ENCODE measurements around the gene RANBP17. TPM values are rescaled to one million over a fixed set of nuclear protein-coding genes. Genes with fewer than 3 reads are reported as not detected.

Gene RANBP17
- total RNA-seq, 1 experiment from 2014 or later, result 19.0 TPM

- BruUV-seq (replicated peaks), result no TSS peak
- no peak overlapping the region for H3K4me3 Mint-ChIP-seq (ENCODE audit: unreplicated experiment)
- intact Hi-C loops (cut with micrococcal nuclease), result no loop called here
- no peak overlapping the region for H3K27ac Mint-ChIP-seq (ENCODE audit: low read depth, unreplicated experiment)
- H3K27me3 Mint-ChIP-seq (ENCODE audit: insufficient read depth, unreplicated experiment), result no peaks in the 10 kb centered on the region
- no peaks in the 10 kb centered on the region for H3K9me3 Mint-ChIP-seq (ENCODE audit: unreplicated experiment)
- H3K4me1 Mint-ChIP-seq (ENCODE audit: insufficient read depth, unreplicated experiment), result no peaks in the 10 kb centered on the region
- H3K36me3 Mint-ChIP-seq (ENCODE audit: insufficient read depth, unreplicated experiment), result no peaks in the 10 kb centered on the region
- POLR2A ChIA-PET, result interaction anchor here (0.8 to 1.5 kb wide), 2 partner anchors 10 to 12 kb away, joined by 3 to 8 read pairs; no protein-coding TSS in a partner anchor
- no peak for TF ChIP-seq CTCF (IDR thresholded peaks at IDR 0.05; ENCODE audit: unreplicated experiment)
- no peak for DNase-seq (ENCODE audit: unreplicated experiment)
- CTCF ChIA-PET, result no interaction called here
Observed at GRCh38 chr5:171081319-171081718, 219.5 kb downstream of the RANBP17 start.

DNA sequence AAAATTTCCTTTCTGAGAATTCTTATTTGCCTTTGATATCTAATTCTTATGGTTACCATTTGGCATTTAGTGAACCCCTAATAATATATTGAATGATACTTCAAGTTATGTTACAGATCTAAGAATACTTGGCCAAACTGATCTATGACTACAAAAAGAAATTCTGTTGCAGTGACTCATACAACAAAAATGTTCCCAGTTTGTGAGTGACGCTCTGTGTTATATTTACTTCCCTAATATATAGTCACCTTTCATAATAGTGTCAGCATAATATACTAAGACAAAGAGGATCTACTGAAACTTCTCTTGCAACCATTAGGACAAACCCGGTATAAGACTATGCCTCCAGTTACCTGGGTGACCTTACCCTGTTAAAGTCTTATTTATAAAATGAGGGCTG, 230.4 kb downstream of the RANBP17 start:
- peaks cover 29% of the 10 kb centered on the region for H3K4me1 Mint-ChIP-seq (ENCODE audit: insufficient read depth, unreplicated experiment)
- TF ChIP-seq CTCF (IDR thresholded peaks at IDR 0.05; ENCODE audit: unreplicated experiment), result no peak
- peaks cover 15% of the 10 kb centered on the region for H3K36me3 Mint-ChIP-seq (ENCODE audit: insufficient read depth, unreplicated experiment)
- ChIA-PET CTCF (interaction anchor here (1.3 to 2.0 kb wide), 2 partner anchors 9 to 23 kb away, joined by 3 to 5 read pairs; no protein-coding TSS in a partner anchor), POLR2A (interaction anchor here (0.8 to 1.5 kb wide), 5 partner anchors 9 to 230 kb away, joined by 3 to 5 read pairs (median 3); no protein-coding TSS in a partner anchor)
- intact Hi-C loops (cut with micrococcal nuclease), result no loop called here
- BruUV-seq (replicated peaks), result no TSS peak
- H3K9me3 Mint-ChIP-seq (ENCODE audit: unreplicated experiment), result peaks cover 23% of the 10 kb centered on the region
- peak overlapping the region; percentile 16 for H3K4me3 Mint-ChIP-seq (ENCODE audit: unreplicated experiment)
- H3K27ac Mint-ChIP-seq (ENCODE audit: low read depth, unreplicated experiment), result peak overlapping the region; percentile 88
- DNase-seq (ENCODE audit: unreplicated experiment), result peak; percentile 74
- no peaks in the 10 kb centered on the region for H3K27me3 Mint-ChIP-seq (ENCODE audit: insufficient read depth, unreplicated experiment)

GRCh38 chr5:171093598-171093997, 231.8 kb downstream of the RANBP17 start:
- DNase-seq (ENCODE audit: unreplicated experiment), result peak; percentile 8
- Mint-ChIP-seq H3K27ac (ENCODE audit: low read depth, unreplicated experiment) (peak overlapping the region; percentile 88), H3K4me1 (ENCODE audit: insufficient read depth, unreplicated experiment) (peaks cover 29% of the 10 kb centered on the region), H3K4me3 (ENCODE audit: unreplicated experiment) (no peak overlapping the region), H3K9me3 (ENCODE audit: unreplicated experiment) (peaks cover 19% of the 10 kb centered on the region), H3K36me3 (ENCODE audit: insufficient read depth, unreplicated experiment) (peaks cover 15% of the 10 kb centered on the region), H3K27me3 (ENCODE audit: insufficient read depth, unreplicated experiment) (no peaks in the 10 kb centered on the region)
- no TSS peak for BruUV-seq (replicated peaks)
- ChIA-PET CTCF (interaction anchor here (0.6 to 2.0 kb wide), 6 partner anchors 10 to 712 kb away, joined by 3 to 7 read pairs (median 3); no protein-coding TSS in a partner anchor), POLR2A (interaction anchor here (1.2 kb wide), 1 partner anchor 13 kb away, joined by 8 read pairs; no protein-coding TSS in a partner anchor)
- intact Hi-C loops (cut with micrococcal nuclease), result no loop called here
- no peak for TF ChIP-seq CTCF (IDR thresholded peaks at IDR 0.05; ENCODE audit: unreplicated experiment)

DNA sequence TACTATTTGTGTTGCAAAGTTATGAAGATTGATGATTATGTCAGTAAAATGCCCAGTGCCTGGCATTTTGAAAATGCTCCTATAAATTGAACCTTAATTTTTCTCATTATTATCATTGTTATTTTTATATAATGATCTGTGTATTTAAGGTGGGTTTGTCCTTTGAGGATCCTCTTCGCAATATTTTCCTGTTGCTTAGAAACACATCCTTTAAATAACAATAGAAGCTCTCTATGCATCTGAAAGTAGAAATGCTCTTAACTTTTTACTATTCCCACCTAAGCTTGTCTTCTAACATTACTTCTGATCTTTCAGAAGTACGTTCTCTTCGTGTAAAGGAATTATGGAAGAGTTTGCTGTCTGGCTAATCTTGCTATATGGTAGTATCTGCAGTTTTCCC, 232.5 kb downstream of the RANBP17 start:
- Mint-ChIP-seq H3K36me3 (ENCODE audit: insufficient read depth, unreplicated experiment) (peaks cover 15% of the 10 kb centered on the region), H3K4me1 (ENCODE audit: insufficient read depth, unreplicated experiment) (peaks cover 29% of the 10 kb centered on the region), H3K4me3 (ENCODE audit: unreplicated experiment) (no peak overlapping the region), H3K27ac (ENCODE audit: low read depth, unreplicated experiment) (no peak overlapping the region), H3K9me3 (ENCODE audit: unreplicated experiment) (peaks cover 16% of the 10 kb centered on the region), H3K27me3 (ENCODE audit: insufficient read depth, unreplicated experiment) (no peaks in the 10 kb centered on the region)
- intact Hi-C loops (cut with micrococcal nuclease), result no loop called here
- POLR2A ChIA-PET, result interaction anchor here (1.2 kb wide), 1 partner anchor 13 kb away, joined by 8 read pairs; no protein-coding TSS in a partner anchor
- no peak for TF ChIP-seq CTCF (IDR thresholded peaks at IDR 0.05; ENCODE audit: unreplicated experiment)
- DNase-seq (ENCODE audit: unreplicated experiment), result no peak
- CTCF ChIA-PET, result interaction anchor here (0.6 to 1.4 kb wide), 3 partner anchors 113 to 713 kb away, joined by 3 to 7 read pairs (median 3); no protein-coding TSS in a partner anchor
- no TSS peak for BruUV-seq (replicated peaks)
